ENCODE results near the gene COG1. TPM values are rescaled to one million over a fixed set of nuclear protein-coding genes. Genes with fewer than 3 reads are reported as not detected.

The COG1 gene
- polyA plus RNA-seq, 1 of the 3 experiments (the other 2 are of a cell fraction), result 52.8 TPM

DNA sequence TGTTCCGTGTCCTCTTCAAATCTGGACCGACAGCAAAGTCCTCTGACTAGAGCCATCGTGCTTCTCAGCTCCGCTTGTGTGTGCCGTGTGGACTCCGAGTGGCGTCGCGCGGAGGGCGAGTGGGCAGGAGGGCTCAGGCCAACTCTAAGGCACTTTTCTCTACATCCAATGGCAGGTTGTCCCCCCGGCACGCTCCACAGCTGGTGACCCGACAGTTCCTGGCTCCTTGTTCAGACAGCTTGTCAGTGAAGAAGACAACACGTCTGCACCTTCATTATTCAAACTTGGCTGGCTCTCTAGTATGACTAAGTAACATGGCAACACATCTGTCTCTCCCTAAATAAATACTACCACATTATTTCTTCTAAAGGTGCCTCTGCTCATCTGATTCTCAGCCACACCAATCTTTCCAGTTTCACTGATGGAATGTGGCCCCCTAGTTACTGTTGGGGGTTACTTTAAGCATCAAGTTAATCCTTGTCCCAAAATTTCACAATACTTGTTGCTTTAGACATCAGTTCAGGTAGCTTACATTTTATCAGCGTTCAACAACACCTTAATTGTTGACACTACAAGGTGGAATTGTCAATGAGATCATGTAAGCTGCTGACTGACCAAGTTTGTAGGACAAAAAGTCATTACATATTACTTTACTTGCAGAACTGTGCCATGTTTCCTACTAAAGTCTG, 15.4 kb downstream of the COG1 start:
- no peaks in the 10 kb centered on the region for H3K27me3 ChIP-seq (ENCODE audit: insufficient read depth)
- WGBS (ENCODE audit: low lambda C conversion rate), result 93% methylated on average over 16 of the region's 16 CpGs
- H3K27ac ChIP-seq (ENCODE audit: low read depth in 2 of 2, low read length in 1 of 2), result no peak overlapping the region
- H3K4me3 ChIP-seq (ENCODE audit: low read depth in 2 of 2, low read length in 1 of 2), result no peak overlapping the region
- peaks cover 61 to 65% of the 10 kb centered on the region in 2 experiments for H3K36me3 ChIP-seq (replicated peaks in 1 of 2; ENCODE audit: control insufficient read depth in 1 of 2, insufficient read depth in 2 of 2, low read length in 1 of 2)
- CTCF ChIA-PET, result interaction anchor here (0.6 to 1.9 kb wide), 8 partner anchors 9 to 222 kb away, joined by 3 to 9 read pairs (median 4); a partner anchor contains a TSS
- H3K9ac ChIP-seq, result no peak overlapping the region
- peaks cover 43% of the 10 kb centered on the region for H3K79me2 ChIP-seq (ENCODE audit: insufficient read depth)
- H3K4me2 ChIP-seq, result no peak overlapping the region
- peaks cover 0 to 1% of the 10 kb centered on the region in 2 experiments; a peak in 1 of 4 replicates for H3K4me1 ChIP-seq (ENCODE audit: control insufficient read depth in 1 of 2, insufficient read depth in 2 of 2, low read depth in 1 of 2, low read length in 1 of 2)
- H2AFZ ChIP-seq (ENCODE audit: low read depth), result no peak overlapping the region
- peaks cover 16% of the 10 kb centered on the region for H4K20me1 ChIP-seq (ENCODE audit: insufficient read depth)
- no peak for TF ChIP-seq ZBTB33 (IDR thresholded peaks at IDR 0.05; ENCODE audit: borderline replicate concordance, low read depth)
- TF ChIP-seq ELF1 (IDR thresholded peaks at IDR 0.05), result no peak
- no peak for TF ChIP-seq RCOR1 (IDR thresholded peaks at IDR 0.05; ENCODE audit: low read length)
- no peak for TF ChIP-seq TEAD4 (IDR thresholded peaks at IDR 0.05; ENCODE audit: borderline replicate concordance, insufficient read depth)
- no peak for TF ChIP-seq JUND (IDR thresholded peaks at IDR 0.05)
- TF ChIP-seq MEF2A (IDR thresholded peaks at IDR 0.05; ENCODE audit: borderline replicate concordance, low read depth), result no peak
- no peak for TF ChIP-seq SIN3A (IDR thresholded peaks at IDR 0.05; ENCODE audit: borderline replicate concordance, low read depth, low read length)
- H3K9me2 ChIP-seq, result no peaks in the 10 kb centered on the region
- no peaks in the 10 kb centered on the region for H3K9me3 ChIP-seq
- POLR2A ChIA-PET, result interaction anchor here (0.6 to 1.5 kb wide), 2 partner anchors 17 to 24 kb away, joined by 3 to 6 read pairs; a partner anchor contains a TSS
- no peak for DNase-seq
- peaks cover 25% of the 10 kb centered on the region for H3F3A ChIP-seq (replicated peaks; ENCODE audit: insufficient read depth)

GRCh38 chr17:73209436-73209835, 16.6 kb downstream of the COG1 start:
- TF ChIP-seq ELF1 (IDR thresholded peaks at IDR 0.05) (no peak), FOXM1 (IDR thresholded peaks at IDR 0.05; ENCODE audit: low read depth) (no peak), MEF2A (IDR thresholded peaks at IDR 0.05; ENCODE audit: borderline replicate concordance, low read depth) (no peak), JUND (IDR thresholded peaks at IDR 0.05) (no peak), POLR2AphosphoS5 (IDR thresholded peaks at IDR 0.05; ENCODE audit: low read depth, low read length) (no peak), FOXJ3 (CRISPR knock-in tag; IDR thresholded peaks at IDR 0.05) (no peak), SIN3A (IDR thresholded peaks at IDR 0.05; ENCODE audit: borderline replicate concordance, low read depth, low read length) (no peak)
- ChIA-PET CTCF (interaction anchor here (1.0 to 1.7 kb wide), 3 partner anchors 13 to 160 kb away, joined by 3 to 7 read pairs (median 4); no protein-coding TSS in a partner anchor), POLR2A (no interaction called here)

More at GRCh38 chr17:73209436-73209835, 16.6 kb downstream of the COG1 start:
- H3K4me2 ChIP-seq, result no peak overlapping the region
- no peak overlapping the region for H3K4me3 ChIP-seq (ENCODE audit: low read depth in 2 of 2, low read length in 1 of 2)
- H3K9me2 ChIP-seq, result no peaks in the 10 kb centered on the region
- H3K4me1 ChIP-seq (ENCODE audit: control insufficient read depth in 1 of 2, insufficient read depth in 2 of 2, low read depth in 1 of 2, low read length in 1 of 2), result no peaks in the 10 kb centered on the region
- no peak for DNase-seq
- H3K79me2 ChIP-seq (ENCODE audit: insufficient read depth), result peaks cover 54% of the 10 kb centered on the region
- no peak overlapping the region for H2AFZ ChIP-seq (ENCODE audit: low read depth)
- H3F3A ChIP-seq (replicated peaks; ENCODE audit: insufficient read depth), result peaks cover 25% of the 10 kb centered on the region
- H3K27ac ChIP-seq (ENCODE audit: low read depth in 2 of 2, low read length in 1 of 2), result no peak overlapping the region
- H3K36me3 ChIP-seq (replicated peaks in 1 of 2; ENCODE audit: control insufficient read depth in 1 of 2, insufficient read depth in 2 of 2, low read length in 1 of 2), result peaks cover 57 to 60% of the 10 kb centered on the region in 2 experiments
- no peaks in the 10 kb centered on the region for H3K27me3 ChIP-seq (ENCODE audit: insufficient read depth)
- WGBS (ENCODE audit: low lambda C conversion rate), result over 99% methylated on average over 10 of the region's 13 CpGs
- no peaks in the 10 kb centered on the region for H3K9me3 ChIP-seq
- H3K9ac ChIP-seq, result no peak overlapping the region
- H4K20me1 ChIP-seq (ENCODE audit: insufficient read depth), result peaks cover 16% of the 10 kb centered on the region
